Colonic mucosa (tissue), 4 donors: Measurements from ENCODE around the gene CHCHD5. TPM values are rescaled to one million over a fixed set of nuclear protein-coding genes. Genes with fewer than 3 reads are reported as not detected.
A peak's percentile ranks its signal among the peaks of the same experiment; 100 is the strongest.

Source experiments
- DNase-seq: peaks from one replicate; pipeline ENCODE4 v3.0.0-alpha.2; 2020
- H3K27ac ChIP-seq: fragments of 200-600 bp; one replicate; pipeline ENCODE4 v1.8.0; 2021
- H3K27me3 ChIP-seq: fragments of 200-600 bp; one replicate; pipeline ENCODE4 v1.8.0; 2021
- H3K36me3 ChIP-seq: fragments of 200-600 bp; one replicate; pipeline ENCODE4 v1.8.0; 2021
- H3K4me1 ChIP-seq: fragments of 200-600 bp; one replicate; pipeline ENCODE4 v1.8.0; 2021; ENCODE audit warnings: mild to moderate bottlenecking
- H3K4me3 ChIP-seq: fragments of 200-600 bp; one replicate; pipeline ENCODE4 v1.8.0; 2021
- H3K9ac ChIP-seq, 2 donors: one replicate each; pipeline ENCODE4 v1.7.0; 2013; ENCODE audit warnings: control low read depth in 2 of 2, low read depth in 2 of 2, low read length in 2 of 2
- H3K9me3 ChIP-seq: fragments of 200-600 bp; one replicate; pipeline ENCODE4 v1.8.0; 2021
- CTCF ChIP-seq: fragments of 200-600 bp; IDR thresholded peaks from one replicate; pipeline ENCODE4 v1.8.0; 2022; ENCODE audit warnings: antibody characterized with exemption, mild to moderate bottlenecking
- intact Hi-C: fragments of 100-400 bp; cut with DNase I; formaldehyde crosslinking; loops from one replicate; pipeline ENCODE4 v1.14.1; 2022
- total RNA-seq, 2 donors: library from RNA; stranded (reverse); fragmentation: NEBNext Ultra II Directional in 1 of 2; extraction: Animal tissue kit (Norgen Biotek cat#: 25700) in 1 of 2; gene quantifications; one replicate each; pipeline ENCODE4 v1.2.1, GENCODE V29; 2021
- donor health status: healthy.
- donor health status: DM: no; HTN: no; CAD: no.
- donor health status: DM: no; HTN: no; CAD: no.

CHCHD5 gene
- total RNA-seq, 2 donors from 2014 or later, result 27.0 to 39.5 TPM

GRCh38 chr2:112618383-112618782 lies 34.0 kb downstream of the CHCHD5 start:
- Histone ChIP-seq H3K4me1 (no peaks in the 10 kb centered on the region), H3K27ac (no peak overlapping the region), H3K9ac (no peak overlapping the region), H3K9me3 (no peaks in the 10 kb centered on the region), H3K27me3 (no peaks in the 10 kb centered on the region), H3K36me3 (no peaks in the 10 kb centered on the region), H3K4me3 (no peak overlapping the region)
- no peak for DNase-seq
- no peak for TF ChIP-seq CTCF
- intact Hi-C loops, result no loop called here

- intact Hi-C loops, result no loop called here
- no peak for TF ChIP-seq CTCF
- Histone ChIP-seq H3K9ac (no peak overlapping the region), H3K9me3 (no peaks in the 10 kb centered on the region), H3K27ac (no peak overlapping the region), H3K27me3 (no peaks in the 10 kb centered on the region), H3K36me3 (no peaks in the 10 kb centered on the region), H3K4me3 (no peak overlapping the region), H3K4me1 (peaks cover 6% of the 10 kb centered on the region)
- no peak for DNase-seq
Observed at GRCh38 chr2:112621790-112622527, 37.5 kb downstream of the CHCHD5 start.

DNA sequence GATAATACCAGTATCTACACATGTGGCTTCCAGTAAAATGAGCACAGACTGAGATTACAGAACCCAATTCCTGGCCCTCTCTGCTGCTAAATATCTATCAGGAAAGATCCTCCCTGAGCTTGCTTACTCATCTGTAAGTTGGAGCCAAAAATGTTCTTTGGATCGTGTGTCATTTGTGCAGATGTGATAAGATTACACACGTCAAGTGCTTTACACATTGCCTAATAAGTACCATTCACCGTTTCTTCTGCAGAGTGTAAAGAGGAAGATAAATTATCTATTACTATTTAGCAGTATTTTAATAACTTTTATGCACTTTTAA lies 38.1 kb downstream of the CHCHD5 start:
- no peak for DNase-seq
- Histone ChIP-seq H3K9ac (no peak overlapping the region), H3K9me3 (no peaks in the 10 kb centered on the region), H3K4me3 (no peak overlapping the region), H3K36me3 (no peaks in the 10 kb centered on the region), H3K27me3 (no peaks in the 10 kb centered on the region), H3K27ac (no peak overlapping the region), H3K4me1 (peaks cover 6% of the 10 kb centered on the region)
- intact Hi-C loops, result no loop called here
- no peak for TF ChIP-seq CTCF

DNA sequence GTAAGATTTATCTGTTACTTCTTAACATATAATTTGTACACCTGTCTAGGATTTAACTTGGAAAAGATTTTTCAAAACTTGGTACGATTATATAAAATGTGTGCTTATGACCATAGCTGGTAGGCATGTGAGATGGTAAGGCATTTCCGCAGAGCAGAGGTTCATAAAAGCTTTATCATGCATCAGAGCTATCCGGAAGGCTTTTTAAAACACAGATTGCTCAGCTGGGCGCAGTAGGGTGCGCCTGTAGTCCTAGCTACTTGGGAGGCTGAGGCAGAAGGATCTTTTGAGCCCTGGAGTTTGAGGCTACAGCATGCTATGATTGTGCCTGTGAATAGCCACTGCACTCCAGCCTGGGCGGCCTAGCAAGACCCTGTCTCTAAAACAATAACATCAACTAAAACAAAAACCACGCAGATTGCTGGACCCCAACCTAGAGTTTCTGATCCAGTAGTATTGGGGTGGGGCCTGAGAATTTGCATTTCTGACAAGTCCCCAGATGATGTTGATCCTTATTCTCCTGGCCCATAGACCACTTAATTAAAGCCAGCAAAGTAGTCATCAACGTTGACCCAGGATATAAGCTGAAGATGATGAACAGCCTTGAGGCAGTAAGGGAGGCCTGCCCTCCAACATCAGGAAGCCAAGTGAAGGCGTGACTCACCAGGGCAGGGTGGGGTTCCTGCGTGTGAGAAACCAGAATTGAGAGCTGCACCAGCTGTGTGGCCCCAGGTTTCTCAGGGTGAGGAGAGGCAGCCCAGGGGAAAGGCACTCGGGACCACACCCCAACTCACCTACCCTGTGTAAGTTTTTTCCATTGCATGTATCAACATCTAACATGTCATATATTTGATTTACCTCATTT lies 39.7 kb downstream of the CHCHD5 start:
- no peaks in the 10 kb centered on the region for H3K9me3 ChIP-seq
- intact Hi-C loops, result no loop called here
- H3K27ac ChIP-seq, result no peak overlapping the region
- H3K4me1 ChIP-seq, result peaks cover 6% of the 10 kb centered on the region
- no peaks in the 10 kb centered on the region for H3K27me3 ChIP-seq
- H3K36me3 ChIP-seq, result no peaks in the 10 kb centered on the region
- H3K9ac ChIP-seq, result no peak overlapping the region
- no peak overlapping the region for H3K4me3 ChIP-seq
- no peak for TF ChIP-seq CTCF
- peak; percentile 80 for DNase-seq

DNA sequence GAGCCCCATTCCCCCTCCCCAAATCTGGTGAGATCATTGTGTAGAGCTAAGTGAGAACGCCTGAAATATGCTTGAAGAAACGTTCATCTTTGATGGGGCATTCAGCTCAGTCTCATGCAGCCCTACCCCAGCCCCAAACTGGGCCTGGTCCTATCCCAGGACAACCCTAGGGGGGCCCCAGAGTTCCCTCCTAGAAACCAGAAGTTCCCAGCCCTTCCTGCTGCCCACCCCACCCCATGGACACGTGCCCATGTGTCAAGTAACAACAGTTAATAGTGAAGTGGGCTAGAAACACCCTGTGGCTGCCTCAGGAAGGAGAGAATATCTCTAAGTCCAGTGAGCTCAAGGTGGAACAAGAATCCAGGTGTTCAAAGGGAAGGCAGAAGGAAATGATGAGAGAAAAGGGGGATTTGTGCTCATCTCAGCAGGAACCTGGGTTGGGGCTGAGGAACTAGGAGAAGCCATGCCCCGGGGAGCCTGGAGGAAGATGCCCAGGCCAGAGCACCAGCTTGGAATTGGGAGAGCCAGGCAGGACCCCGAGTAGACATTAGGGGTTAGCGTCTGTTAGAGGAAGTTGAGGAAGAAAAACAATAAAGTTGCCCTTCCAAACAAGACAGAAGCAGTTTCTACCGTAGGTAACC lies 41.2 kb downstream of the CHCHD5 start:
- no peak for TF ChIP-seq CTCF
- DNase-seq, result no peak
- no peaks in the 10 kb centered on the region for H3K9me3 ChIP-seq
- no peak overlapping the region for H3K4me3 ChIP-seq
- intact Hi-C loops, result loop anchor here (2.0 kb wide), 1 partner anchor 63 kb away; no protein-coding TSS in a partner anchor
- no peaks in the 10 kb centered on the region for H3K27me3 ChIP-seq
- H3K36me3 ChIP-seq, result no peaks in the 10 kb centered on the region
- no peak overlapping the region for H3K9ac ChIP-seq
- peaks cover 6% of the 10 kb centered on the region for H3K4me1 ChIP-seq
- no peak overlapping the region for H3K27ac ChIP-seq
